GM18508 (cell line): Measurements from ENCODE around the gene DDX25.

Source experiments
- ATAC-seq: cut with Tn5 transposase; IDR thresholded peaks from one replicate; pipeline ENCODE4 v1.9.1; 2021; ENCODE audit warnings: moderate number of reproducible peaks; ENCODE audit not compliant: insufficient read depth, unreplicated experiment

The DDX25 gene

DNA sequence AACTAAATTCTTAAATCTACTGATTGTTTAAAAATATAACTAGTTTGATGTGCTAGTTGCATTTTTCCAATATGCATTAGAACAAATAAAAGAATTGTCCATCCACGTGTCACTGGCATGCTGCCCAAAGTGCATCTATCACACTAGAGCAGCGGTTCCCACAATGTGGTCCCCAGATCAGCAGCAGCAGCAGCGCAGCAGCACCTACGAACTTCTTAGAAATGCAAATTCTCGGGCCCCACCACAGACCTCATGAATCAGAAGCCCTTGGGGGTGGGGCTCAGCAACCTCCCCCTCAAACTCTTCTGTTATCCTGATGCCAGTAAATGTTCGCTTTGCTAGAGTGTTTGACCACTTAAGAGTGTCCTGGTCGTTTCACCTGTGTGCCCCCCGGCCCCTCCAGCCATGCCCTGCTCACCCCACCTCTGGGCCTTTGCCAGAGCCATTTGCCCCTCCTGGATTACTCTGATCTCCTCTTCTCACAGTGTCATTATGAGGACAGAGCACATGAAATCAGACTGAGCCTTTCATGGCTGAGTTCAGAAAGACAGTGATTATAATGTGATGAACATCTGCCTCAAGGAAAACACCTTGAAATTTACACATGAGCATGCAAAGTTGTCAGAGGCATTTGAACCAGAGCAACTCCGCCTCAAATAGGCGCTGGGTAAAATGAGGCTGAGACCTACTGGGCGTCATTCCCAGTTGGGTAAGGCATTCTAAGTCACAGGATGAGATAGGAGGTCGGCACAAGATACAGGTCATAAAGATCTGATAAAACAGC, 28.9 kb downstream of the DDX25 start:
- no peak for ATAC-seq

DNA sequence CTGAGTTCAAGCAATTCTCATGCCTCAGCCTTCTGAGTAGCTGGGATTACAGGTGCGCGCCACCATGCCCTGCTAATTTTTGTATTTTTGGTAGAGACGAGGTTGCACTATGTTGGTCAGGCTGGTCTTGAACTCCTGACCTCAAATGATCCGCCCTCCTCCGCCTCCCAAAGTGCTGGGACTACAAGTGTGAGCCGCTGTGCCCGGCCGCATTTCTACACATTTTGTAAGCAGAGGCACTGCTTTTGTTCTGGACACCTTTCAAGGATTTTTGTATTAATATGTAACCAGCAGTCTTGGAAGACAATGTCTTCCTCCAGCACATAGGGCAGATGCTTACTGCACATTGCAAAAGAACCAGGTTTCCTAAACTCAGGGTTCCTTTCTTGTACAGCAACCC, 30.2 kb downstream of the DDX25 start:
- ATAC-seq, result no peak

DNA sequence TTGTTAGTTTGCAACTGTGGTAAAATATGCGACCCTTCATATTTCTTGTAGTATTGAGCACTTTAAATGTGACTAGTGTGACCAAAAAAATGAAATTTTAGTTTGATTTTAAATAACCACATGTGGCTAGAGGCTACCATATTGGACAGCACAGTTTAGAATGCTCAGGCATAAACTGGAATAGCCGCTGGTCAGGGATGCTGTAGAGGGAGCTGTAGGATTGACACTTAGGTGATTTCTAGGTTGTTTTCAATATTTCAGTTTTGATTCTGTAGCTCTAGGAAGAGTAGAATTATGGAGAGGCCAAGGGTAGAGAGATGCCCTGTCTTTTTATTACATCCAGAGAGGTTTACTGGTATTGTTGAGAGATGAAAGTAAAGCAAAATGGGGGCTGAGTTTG, 30.7 kb downstream of the DDX25 start:
- ATAC-seq, result no peak

DNA sequence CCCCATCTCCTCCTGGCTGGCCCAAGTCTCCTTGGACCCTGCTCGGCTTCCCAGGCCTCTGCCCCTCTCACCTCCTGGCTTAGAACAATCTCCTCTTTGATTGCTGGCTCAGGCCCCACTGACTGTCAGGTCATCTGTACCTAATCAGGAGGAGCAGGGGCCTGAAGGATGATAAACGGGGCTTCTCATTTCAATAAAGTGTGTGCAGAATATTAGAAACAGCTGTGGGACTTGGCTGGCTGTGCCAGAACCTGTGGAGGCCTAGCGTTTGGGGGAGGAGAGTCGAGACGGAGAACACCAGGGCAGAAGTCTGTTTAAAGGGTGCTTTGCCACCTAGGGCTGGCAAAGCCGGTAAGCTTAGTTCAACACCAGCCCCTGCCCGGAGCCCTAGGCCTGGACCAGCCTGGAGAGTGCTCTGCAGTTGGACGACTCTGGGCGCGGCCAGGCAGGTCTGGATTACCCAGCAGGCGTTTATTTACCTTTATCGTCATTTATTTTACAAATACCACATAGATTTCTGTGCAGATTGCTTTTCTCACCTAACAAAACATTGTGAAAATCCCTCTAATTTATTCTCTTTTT, 31.4 kb downstream of the DDX25 start:
- ATAC-seq, result no peak

DNA sequence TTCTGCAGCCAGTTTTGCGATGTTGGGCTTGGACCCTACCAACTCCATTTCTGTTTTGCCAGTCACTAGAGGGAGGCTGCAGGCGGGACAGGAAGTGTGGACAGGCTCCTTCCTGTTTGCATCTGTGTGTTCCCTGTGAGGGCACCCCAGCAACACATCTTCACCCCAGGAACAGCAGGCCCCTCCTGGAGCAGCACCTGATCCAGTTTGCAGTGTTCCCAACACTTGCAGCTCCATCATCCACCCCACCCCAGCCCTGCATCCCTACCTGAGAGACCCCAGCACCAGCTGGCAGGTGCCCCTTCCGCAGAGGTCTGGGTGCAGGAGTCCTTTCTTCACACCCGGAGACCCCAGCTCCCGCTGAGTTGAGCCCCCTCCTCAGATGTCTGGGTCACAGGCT, 34.1 kb downstream of the DDX25 start:
- no peak for ATAC-seq

DNA sequence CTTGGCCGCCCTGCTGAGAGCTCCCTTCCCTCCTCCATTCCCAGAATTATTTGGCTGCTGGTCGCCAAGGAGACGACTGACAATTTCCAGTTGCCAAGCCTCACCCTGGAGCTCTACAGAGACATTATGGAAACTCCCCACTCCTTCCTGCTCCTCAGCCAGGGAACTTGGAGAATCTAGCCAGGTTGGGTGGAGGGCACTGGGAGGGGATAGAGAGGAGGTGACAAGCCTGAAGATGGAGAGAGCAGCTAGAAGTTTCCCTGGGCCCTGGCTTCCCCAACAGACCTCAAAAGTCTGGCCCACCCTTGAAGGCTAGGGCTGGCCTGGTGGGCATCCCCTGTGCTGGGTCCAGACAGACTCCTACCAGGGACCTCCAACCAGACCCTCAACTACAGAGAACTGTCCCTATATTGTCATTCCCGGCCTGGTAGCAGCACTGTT, 34.8 kb downstream of the DDX25 start:
- ATAC-seq, result no peak

DNA sequence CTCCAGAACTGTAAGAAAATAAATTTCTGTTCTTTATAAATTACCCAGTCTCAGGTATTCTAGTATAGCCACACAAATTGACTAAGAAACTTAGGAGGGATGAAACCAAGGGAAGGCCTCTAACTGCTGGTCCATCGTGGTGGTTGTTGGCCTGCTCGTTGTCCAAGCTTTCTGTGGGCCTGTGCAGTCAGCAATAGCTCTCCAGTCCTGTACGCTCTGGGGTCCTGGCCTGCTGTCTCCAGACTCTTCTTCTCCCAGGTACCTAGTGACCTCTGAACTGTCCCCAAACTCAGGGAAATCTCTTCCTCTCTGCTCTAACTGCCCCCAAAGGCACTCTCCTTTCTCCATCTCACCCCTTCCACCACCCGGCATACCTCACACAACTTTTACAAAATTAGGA, 35.8 kb downstream of the DDX25 start:
- no peak for ATAC-seq

DNA sequence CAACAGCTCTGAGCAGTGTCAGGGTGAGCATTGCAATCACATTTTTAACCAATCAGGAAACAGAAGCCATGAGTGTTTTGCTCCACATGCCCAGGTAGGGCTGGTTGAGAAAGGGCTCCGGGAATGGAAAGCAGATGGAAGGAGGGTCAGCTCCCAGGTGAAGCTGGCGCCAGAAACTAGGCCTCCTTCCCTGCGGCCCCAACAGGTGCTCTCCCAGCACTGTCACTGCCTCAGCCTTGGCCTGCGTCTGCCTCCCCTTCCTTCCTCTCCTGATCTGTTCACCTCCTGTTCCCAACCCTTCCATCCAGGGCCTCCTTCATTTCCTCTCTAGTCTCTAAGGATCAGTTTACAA, 36.9 kb downstream of the DDX25 start:
- no peak for ATAC-seq

DNA sequence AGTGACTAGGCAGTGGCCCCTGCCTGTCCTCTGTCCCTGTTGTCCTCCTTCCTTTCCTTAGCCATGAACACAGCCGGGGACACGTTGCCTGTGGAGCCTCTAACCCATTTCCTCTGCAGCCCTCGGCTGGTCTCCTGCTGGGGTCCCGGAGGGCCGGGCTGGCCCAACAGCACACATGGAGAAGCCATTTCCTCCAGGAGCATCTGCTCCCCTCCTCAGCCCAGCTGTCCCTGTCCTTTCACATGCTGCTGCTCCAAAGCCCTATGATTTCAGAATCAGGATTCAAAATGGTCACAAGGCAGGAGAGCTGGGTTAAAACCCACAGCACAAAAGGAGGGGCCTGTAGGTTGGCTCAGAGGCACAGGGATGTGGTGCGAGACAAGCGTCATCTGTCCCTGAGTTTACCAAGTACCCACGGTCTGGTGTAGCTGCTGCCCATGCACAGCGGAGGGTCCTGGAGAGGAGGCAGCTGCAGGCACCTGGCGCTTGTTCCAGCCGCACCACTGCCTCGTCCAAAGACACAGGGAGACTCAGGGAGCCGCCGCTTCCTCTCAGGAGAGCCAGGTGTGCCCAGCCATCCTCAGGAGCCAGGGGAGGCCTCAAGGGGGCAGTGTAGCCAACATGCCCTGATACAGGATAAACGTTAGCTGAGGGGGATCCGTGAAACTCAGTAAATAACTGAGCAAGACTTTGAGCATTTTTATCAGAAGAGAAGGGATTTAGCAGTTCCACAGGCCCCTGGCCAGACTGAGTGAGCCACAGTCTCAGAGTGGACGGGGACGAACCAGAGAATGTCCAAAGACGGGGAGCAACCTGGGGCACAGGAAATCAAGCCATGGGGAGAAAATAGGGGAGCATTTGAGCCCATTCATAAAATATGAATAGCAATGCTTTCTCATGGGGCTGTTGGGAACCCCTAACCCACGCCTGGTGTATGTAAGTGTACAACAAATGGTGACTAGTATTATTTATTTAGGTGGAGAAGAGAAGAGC, 37.6 kb downstream of the DDX25 start:
- ATAC-seq, result no peak

DNA sequence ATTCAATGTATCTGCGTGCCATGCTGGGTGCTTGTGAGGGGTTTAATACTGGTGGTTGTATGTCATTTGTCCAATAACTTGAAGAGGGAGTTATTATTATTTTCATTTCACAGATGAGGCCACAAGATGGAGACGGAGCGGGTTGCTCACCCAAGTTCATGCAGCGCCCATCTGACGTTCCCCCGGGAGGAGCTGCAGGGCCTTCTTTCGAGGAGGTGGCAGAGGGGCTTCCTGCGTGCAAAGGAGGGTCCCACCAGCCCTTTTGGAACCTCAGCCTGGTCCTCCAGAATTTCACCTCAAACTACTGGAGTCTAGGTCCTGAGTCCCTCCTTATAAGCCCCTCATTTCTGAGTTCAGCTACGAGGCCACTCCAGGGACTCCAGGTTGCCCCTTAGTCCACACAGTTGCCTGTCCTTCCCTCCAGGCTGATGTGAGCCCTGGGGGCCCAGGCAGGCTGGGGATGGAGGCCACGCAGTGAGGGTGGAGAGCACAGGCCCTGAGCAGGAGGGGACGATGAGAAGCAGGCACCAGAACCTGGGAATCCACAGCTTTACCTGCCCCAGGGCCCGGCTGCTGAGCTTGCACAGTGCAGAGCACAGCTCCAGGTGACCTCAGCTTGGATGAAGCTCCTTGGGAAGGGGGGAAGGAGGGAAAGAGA, 38.6 kb downstream of the DDX25 start:
- no peak for ATAC-seq

DNA sequence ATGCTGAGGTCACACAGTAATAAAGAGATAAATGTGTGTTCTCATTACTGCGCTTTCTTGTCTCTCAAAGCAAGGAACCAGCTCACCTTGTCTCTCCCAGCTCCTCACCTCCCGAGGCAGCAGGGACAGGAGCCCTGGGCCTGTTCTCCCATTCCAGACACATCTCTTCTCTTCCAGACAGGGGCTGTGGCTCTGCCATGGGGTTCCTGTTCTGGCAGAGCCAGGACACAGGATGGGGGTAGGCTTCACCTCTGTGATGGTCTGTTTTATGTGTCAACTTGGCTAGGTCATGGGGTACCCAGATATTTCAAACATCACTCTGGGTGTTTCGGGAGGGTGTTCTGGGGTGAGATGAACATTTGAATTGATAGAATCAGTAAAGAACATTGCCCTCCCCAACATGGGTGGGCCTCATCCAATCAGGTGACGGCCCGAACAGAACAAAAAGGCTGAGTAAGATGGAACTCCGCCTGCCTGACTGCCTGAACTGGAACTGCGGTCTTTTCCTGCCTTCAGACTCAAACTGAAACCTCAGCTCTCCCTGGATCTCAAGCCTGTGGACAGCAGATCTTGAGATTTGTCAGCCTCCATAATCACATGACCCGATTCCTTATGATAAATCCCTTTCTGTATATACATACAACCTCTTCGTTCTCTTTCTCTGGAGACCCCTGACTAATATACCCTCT, 39.5 kb downstream of the DDX25 start:
- ATAC-seq, result no peak

DNA sequence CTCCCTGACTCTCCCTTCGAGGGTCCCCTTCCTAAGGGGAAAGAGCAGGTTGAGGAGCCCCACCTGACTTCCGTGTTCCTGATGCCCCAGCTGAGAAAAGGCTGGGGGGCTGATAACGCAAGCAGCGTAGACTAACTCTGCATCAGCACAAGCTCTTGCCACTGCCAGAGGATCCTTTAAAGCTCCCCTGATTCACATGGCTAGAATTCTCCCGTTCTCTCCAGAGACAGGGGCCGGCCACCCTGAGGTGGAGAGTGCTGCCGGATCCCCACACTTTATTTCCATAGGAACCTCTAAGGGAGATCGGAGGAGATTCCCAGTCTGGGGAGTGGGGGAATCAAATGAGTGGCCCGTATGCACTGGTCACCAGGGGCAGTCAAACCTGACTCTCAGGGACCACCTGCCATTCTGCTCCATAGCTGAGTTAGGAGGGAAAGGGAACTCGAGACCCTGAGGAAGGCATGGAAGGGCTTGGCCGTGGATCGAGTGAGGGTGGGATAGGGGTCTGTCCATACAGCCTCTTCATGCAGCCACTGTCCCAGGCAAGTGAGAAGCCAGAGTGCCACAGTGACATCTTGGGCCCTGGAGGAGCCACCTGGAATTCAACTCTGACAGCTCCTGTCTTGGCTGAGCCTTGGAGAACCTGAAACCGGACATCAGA, 40.2 kb downstream of the DDX25 start:
- ATAC-seq, result no peak

DNA sequence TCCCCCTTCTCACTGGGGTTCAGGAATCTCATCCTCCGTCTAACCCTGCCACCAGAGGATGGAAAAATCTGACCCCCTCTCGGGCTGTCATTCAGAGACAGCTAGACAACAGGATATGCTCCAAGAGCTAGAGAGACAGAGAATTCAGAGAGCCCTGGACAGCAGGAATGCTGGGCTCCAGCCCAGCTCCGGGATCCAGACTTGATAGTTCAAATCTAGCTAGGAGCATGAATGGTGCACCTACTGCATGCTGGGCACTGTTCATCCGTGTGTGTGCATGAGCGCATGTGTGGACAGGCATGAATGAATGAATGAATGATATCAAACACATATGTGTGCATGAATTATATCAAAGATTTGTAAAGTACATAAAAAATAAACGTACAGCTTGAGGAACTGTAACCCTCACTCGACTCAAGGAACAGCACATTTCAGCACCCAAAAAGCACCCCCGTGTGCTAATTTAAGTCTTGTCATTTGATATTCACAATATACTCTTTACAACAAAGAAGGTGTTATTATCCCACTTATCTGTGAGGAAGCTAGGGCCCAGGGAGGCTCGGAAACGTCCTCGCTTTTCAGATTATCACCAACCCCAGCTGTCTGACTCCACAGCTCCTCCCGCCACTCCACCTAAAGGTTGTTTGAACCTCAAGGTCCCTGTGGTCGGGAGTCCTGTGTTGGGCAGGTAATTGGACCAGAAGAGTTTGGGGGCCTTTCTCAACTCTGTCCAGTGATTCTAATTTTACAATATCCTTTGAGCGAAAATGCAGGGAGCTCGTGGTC, 40.9 kb downstream of the DDX25 start:
- ATAC-seq, result no peak

DNA sequence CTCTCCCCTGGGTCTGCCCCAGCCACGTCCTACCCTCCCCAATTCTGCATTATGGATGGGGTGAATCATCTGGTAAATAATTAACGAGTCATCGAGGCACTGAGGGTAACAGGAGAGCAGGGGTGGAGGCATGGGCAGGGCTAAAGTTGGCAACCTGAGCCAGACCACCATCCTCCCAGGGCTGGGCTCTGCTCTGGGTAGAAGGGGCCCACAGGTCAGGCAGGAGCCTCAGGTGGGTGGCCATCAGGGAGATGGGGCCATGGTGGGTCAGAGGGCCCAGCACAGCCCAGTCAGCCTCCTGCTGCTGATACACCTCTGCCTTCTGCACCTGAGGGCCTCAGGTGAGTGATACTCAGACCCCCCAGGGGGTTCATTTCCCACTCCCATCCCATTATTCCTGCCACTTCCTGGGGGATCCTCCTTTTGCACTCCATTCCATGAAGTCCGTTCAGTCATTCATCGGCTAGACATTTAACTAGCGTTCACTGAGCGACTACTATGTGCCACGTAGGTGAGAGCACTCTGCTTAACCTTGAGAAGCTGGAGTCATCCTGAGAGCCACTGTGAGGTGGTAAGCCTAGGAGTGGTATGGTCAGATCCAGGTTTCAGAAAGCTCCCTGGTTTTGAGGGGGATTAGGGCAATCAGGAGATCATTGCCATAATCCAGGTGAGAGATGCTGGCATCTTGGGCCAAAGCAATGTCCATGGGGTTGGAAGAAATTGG, 41.7 kb downstream of the DDX25 start, which contains the start of gene VSIG10L2:
VSIG10L2 (plus strand) TSS at position 248 of the 724 bp plus-strand sequence; CDS start at position 260, 12 bp downstream.
- ATAC-seq, result no peak

DNA sequence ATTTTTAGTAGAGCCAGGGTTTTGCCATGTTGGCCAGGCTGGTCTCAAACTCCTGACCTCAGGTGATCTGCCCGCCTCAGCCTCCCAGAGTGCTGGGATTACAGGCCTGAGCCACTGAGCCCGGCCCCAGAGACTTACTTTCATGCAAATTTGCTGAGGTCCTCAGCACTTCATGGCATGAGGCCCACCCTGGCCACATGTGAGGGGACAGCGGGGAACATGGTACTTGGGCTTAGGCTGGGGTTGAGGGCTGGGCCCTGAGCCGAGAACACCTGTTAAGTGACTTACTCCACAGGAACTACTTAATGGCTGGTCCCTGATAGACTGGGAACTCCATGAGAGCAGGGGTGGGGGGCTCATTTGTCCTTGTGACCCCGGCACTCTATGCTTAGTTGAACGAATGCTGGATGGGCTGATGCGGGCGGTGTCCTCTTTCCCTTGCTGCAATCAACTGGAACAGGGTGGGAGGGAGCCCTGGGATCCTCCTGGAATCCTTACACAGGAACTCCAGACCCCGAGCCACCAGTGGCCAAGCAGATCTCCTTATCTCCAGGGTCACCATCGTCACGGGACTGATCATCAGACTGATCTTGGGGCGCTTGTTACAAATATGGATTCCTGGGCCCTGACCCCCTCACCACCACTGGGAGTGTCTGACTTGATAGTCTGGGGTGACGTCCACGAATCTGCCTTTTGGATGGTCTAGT, 42.6 kb downstream of the DDX25 start:
- no peak for ATAC-seq

DNA sequence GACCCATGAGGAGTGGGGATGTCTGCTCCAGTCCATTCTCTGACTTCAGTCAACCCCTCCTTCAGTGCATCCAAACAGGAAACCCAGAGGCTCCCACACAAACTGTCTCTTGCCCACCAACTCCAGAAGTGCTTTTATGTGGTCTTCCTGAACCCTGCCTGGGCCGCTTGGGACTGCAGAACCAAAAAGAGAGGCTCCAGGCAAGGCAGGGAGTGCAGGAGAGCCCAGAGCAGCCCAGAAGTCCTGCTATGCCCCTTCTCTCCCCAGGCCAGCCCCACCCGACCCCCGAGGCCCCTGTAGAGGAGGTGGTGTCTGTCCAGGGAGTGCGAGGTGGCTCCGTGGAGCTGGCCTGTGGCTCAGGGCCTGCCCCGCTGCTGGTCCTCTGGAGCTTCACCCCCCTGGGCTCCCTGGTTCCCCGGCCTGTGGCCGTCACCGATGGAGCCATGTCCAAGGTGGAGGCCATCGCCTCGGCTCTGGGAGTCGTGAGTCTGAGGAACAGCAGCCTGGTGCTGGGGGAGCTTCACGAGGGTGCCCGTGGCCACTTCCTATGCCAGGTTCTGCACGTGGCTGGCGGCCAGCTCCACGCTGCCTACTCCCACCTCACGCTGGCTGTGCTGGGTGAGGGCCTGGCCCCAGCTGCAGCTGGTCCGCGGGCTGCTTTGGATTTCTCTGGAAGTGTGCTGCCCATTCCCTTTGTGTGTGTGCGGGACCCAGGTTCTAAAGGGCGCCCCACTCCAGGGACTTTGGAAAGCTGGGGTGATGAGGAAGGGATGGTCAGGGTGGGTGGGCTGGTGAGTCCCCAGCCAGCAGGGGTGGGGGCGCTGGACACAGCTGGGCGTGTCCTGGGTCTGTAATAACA, 43.3 kb downstream of the DDX25 start:
- ATAC-seq, result no peak
